Osteoblast (primary cell): Measurements from ENCODE around the gene AFG3L2. TPM values are rescaled to one million over a fixed set of nuclear protein-coding genes. Genes with fewer than 3 reads are reported as not detected.

Experiments
- DNase-seq: peaks from one replicate; pipeline ENCODE4 v3.0.0; 2011; ENCODE audit warnings: low spot score, mixed read lengths; ENCODE audit not compliant: insufficient read length; ENCODE audit errors: missing footprints
- H2AFZ ChIP-seq: 2 replicates; pipeline ENCODE4 v1.6.0; 2011; ENCODE audit warnings: mild to moderate bottlenecking, low read length
- H3K27ac ChIP-seq: 2 replicates; pipeline ENCODE4 v1.5.1; 2011; ENCODE audit warnings: mild to moderate bottlenecking, low read depth, low read length, moderate library complexity
- H3K27me3 ChIP-seq: 2 replicates; pipeline ENCODE4 v1.6.0; 2012; ENCODE audit warnings: mild to moderate bottlenecking, control low read depth, inconsistent platforms, low read length, moderate library complexity; ENCODE audit not compliant: insufficient read depth
- H3K36me3 ChIP-seq: 2 replicates; pipeline ENCODE4 v1.5.1; 2011; ENCODE audit warnings: mild to moderate bottlenecking, low read length, control low read depth, moderate library complexity; ENCODE audit not compliant: insufficient read depth
- H3K4me1 ChIP-seq: 2 replicates; pipeline ENCODE4 v1.5.1; 2011; ENCODE audit warnings: mild to moderate bottlenecking, low read length, control low read depth, moderate library complexity; ENCODE audit not compliant: insufficient read depth
- H3K4me2 ChIP-seq: 2 replicates; pipeline ENCODE4 v1.6.0; 2011; ENCODE audit warnings: mild to moderate bottlenecking, low read length; ENCODE audit not compliant: insufficient read depth
- H3K4me3 ChIP-seq: fragments of 200-600 bp; sonication (generic); 3 replicates; pipeline ENCODE4 v1.5.1; 2012; ENCODE audit warnings: mild to moderate bottlenecking, low read length, inconsistent platforms; ENCODE audit not compliant: insufficient read depth
- H3K79me2 ChIP-seq: 2 replicates; pipeline ENCODE4 v1.6.0; 2012; ENCODE audit warnings: mild to moderate bottlenecking, low read length, control low read depth, inconsistent platforms; ENCODE audit not compliant: insufficient read depth
- H3K9me3 ChIP-seq: 2 replicates; pipeline ENCODE4 v1.5.1; 2011; ENCODE audit warnings: low read depth, low read length, control low read depth
- H4K20me1 ChIP-seq: 2 replicates; pipeline ENCODE4 v1.6.0; 2012; ENCODE audit warnings: mild to moderate bottlenecking, low read length, control low read depth; ENCODE audit not compliant: insufficient read depth
- CTCF ChIP-seq: IDR thresholded peaks from 2 replicates; pipeline ENCODE4 v1.5.1; 2011; ENCODE audit warnings: mild to moderate bottlenecking, low read depth, low read length, moderate library complexity; ENCODE audit errors: extremely low read depth
- total RNA-seq: library from RNA; depleted of rRNA; stranded (reverse); fragments of >200 nt; gene quantifications from 2 replicates; pipeline ENCODE4 v1.2.3, GENCODE V29; 2012

Gene AFG3L2
- total RNA-seq, 1 donor = 65.5 TPM

DNA sequence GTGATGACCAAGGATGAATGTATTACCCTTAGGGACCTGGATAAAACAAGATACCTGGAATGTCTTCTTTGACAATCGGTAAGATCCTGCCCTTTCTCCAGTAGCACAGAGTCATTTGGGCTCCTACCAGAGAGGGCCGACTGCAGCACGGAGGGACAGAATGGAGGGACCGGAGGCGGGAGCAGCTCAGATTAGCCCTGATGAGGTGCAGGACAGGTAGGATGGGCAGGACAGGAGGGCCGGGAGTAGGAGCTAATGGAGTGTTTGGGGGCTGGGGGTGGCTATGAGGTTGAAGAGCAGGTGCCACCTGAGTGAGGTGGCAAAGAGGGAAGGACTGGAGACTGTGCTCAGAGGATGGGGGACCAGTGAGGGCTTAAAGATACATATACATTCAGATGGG is 20.8 kb upstream of the AFG3L2 start:
- Histone ChIP-seq H2AFZ (no peak overlapping the region), H3K27me3 (no peaks in the 10 kb centered on the region), H3K4me2 (no peak overlapping the region), H3K79me2 (no peaks in the 10 kb centered on the region), H4K20me1 (no peaks in the 10 kb centered on the region), H3K27ac (no peak overlapping the region), H3K36me3 (no peaks in the 10 kb centered on the region), H3K4me3 (no peak overlapping the region), H3K9me3 (no peaks in the 10 kb centered on the region), H3K4me1 (peaks cover 6% of the 10 kb centered on the region)
- no peak for DNase-seq
- no peak for TF ChIP-seq CTCF

- peaks cover 6% of the 10 kb centered on the region for H3K4me1 ChIP-seq
- no peaks in the 10 kb centered on the region for H3K36me3 ChIP-seq
- no peaks in the 10 kb centered on the region for H4K20me1 ChIP-seq
- H3K4me3 ChIP-seq = no peak overlapping the region
- no peak for TF ChIP-seq CTCF
- H3K4me2 ChIP-seq = no peak overlapping the region
- no peak overlapping the region for H2AFZ ChIP-seq
- no peak overlapping the region for H3K27ac ChIP-seq
- no peaks in the 10 kb centered on the region for H3K79me2 ChIP-seq
- H3K27me3 ChIP-seq = no peaks in the 10 kb centered on the region
- DNase-seq = no peak
- no peaks in the 10 kb centered on the region for H3K9me3 ChIP-seq
Measured at GRCh38 chr18:12397254-12397653, 20.2 kb upstream of the AFG3L2 start.

DNA sequence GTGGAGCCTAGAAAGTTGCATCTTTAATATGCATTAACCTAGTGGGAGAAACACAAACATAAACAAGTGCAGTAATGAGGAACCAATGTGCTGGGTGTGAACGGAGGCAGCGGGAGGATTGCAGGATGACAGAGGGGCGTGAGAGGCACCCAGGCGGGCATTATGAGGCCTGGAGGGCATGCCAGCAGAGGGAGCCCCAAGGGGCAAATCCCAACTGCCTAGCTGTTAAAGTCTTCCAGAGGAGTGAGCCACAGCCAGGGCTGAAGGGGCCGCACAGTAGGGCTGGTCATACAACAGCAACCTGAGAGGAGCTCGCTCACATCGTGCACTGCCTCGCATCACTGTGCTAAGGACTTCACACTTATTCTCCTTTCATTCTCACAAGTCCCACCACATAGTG is 17.4 kb upstream of the AFG3L2 start:
- H3K79me2 ChIP-seq = no peaks in the 10 kb centered on the region
- H2AFZ ChIP-seq = no peak overlapping the region
- H3K4me1 ChIP-seq = peaks cover 6% of the 10 kb centered on the region
- H3K27me3 ChIP-seq = no peaks in the 10 kb centered on the region
- peak; percentile 43 for DNase-seq
- no peak overlapping the region for H3K4me3 ChIP-seq
- no peak overlapping the region for H3K4me2 ChIP-seq
- H3K27ac ChIP-seq = no peak overlapping the region
- no peaks in the 10 kb centered on the region for H3K9me3 ChIP-seq
- no peaks in the 10 kb centered on the region for H4K20me1 ChIP-seq
- no peaks in the 10 kb centered on the region for H3K36me3 ChIP-seq
- peak; percentile 49 for TF ChIP-seq CTCF

GRCh38 chr18:12393998-12394397 is 17.0 kb upstream of the AFG3L2 start:
- no peaks in the 10 kb centered on the region for H4K20me1 ChIP-seq
- no peaks in the 10 kb centered on the region for H3K79me2 ChIP-seq
- H2AFZ ChIP-seq = peak overlapping the region; percentile 64
- H3K9me3 ChIP-seq = no peaks in the 10 kb centered on the region
- TF ChIP-seq CTCF = no peak
- no peak overlapping the region for H3K27ac ChIP-seq
- DNase-seq = peak; percentile 62
- no peaks in the 10 kb centered on the region for H3K36me3 ChIP-seq
- peaks cover 6% of the 10 kb centered on the region for H3K4me1 ChIP-seq
- no peaks in the 10 kb centered on the region for H3K27me3 ChIP-seq
- no peak overlapping the region for H3K4me2 ChIP-seq
- H3K4me3 ChIP-seq = no peak overlapping the region
